Measurements from ENCODE around the gene RPH3AL. TPM values are rescaled to one million over a fixed set of nuclear protein-coding genes. Genes with fewer than 3 reads are reported as not detected.
A peak's percentile ranks its signal among the peaks of the same experiment; 100 is the strongest.

The RPH3AL gene
- total and polyA plus RNA-seq, 11 donors: 2.8 to 9.4 (median 6.3) TPM

DNA sequence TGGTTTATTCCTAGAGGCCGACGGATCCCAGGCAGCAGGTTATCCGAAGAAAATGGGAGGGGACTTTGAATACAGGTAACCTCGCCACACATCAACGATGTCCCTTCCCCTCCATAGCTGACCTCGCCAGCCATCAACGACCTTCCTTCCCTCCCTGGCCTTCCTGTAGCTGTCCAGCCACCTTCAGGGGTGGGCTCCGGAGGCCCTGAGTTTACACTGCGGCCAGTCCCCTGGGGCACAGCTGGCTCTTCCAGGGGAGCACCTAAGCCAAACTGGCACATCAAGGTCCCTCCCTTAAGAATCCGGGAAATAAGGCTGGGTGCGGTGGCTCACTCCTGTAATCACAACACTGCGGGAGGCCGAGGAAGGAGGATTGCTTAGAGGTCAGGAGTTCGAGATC is 10.1 kb upstream of the RPH3AL start:
- intact Hi-C loops (cut with DNase I): no loop called here
- TF ChIP-seq POLR2A (IDR thresholded peaks at IDR 0.05): no peak
- TF ChIP-seq, protein P1, sequence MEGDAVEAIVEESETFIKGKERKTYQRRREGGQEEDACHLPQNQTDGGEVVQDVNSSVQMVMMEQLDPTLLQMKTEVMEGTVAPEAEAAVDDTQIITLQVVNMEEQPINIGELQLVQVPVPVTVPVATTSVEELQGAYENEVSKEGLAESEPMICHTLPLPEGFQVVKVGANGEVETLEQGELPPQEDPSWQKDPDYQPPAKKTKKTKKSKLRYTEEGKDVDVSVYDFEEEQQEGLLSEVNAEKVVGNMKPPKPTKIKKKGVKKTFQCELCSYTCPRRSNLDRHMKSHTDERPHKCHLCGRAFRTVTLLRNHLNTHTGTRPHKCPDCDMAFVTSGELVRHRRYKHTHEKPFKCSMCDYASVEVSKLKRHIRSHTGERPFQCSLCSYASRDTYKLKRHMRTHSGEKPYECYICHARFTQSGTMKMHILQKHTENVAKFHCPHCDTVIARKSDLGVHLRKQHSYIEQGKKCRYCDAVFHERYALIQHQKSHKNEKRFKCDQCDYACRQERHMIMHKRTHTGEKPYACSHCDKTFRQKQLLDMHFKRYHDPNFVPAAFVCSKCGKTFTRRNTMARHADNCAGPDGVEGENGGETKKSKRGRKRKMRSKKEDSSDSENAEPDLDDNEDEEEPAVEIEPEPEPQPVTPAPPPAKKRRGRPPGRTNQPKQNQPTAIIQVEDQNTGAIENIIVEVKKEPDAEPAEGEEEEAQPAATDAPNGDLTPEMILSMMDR (IDR thresholded peaks at IDR 0.05): no peak
- WGBS, 4 donors: 93 to 97% (median 95%) methylated on average over 13 to 14 of the region's 14 CpGs
- no peak overlapping the region for H3K4me3 ChIP-seq
- no peak overlapping the region for H3K27ac ChIP-seq
- ATAC-seq: no peak
- peak in 1 of 5 donors; percentile 30 for DNase-seq
- H3K27me3 ChIP-seq: no peaks in the 10 kb centered on the region
- peaks cover 0 to 6% (median 0%) of the 10 kb centered on the region in 12 donors for H3K4me1 ChIP-seq
- H3K9me3 ChIP-seq: peaks cover 0 to 2% (median 0%) of the 10 kb centered on the region in 12 donors
- no peaks in the 10 kb centered on the region for H3K36me3 ChIP-seq

DNA sequence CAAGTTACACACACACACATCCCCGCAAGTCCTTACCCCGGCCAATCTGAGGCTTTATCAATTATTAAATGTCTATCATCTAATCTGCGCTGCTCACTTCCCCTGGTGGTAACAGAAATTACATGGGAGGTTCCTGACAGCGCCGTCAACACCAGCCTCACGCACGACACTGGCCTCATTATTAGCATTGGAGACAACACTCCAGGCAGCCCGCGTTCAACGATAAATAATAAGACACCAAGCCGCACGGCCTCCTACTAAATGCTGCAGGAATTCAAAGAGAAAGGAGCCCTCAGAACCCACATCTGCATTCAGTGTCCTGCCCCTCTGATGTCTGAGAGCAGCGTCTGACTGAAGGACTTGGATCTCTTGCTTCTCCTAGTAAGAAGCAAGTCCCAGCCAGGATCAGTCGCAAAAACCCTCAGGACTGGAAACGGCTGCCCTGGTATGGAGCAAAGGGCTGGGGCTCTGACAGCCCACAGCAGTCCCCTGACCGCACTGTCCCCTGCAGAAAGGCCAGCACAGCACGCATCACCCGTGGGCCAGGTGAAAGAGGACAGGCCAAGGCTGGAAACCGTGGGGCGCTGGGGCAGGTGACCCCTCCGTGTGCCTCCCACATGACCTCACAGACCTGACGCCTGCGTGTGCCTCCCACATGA is 7.6 kb upstream of the RPH3AL start:
- Histone ChIP-seq H3K27ac (no peak overlapping the region), H3K4me1 (peaks cover 0 to 8% (median 0%) of the 10 kb centered on the region in 12 donors), H3K9me3 (no peaks in the 10 kb centered on the region), H3K4me3 (no peak overlapping the region), H3K27me3 (no peaks in the 10 kb centered on the region), H3K36me3 (no peaks in the 10 kb centered on the region)
- WGBS, 4 donors: 71 to 74% (median 72%) methylated on average over 18 to 23 of the region's 23 CpGs
- DNase-seq (peak in 1 of 5 donors; percentile 18), ATAC-seq (no peak)
- TF ChIP-seq, protein P1 (IDR thresholded peaks at IDR 0.05): no peak
- intact Hi-C loops (cut with DNase I): no loop called here

DNA sequence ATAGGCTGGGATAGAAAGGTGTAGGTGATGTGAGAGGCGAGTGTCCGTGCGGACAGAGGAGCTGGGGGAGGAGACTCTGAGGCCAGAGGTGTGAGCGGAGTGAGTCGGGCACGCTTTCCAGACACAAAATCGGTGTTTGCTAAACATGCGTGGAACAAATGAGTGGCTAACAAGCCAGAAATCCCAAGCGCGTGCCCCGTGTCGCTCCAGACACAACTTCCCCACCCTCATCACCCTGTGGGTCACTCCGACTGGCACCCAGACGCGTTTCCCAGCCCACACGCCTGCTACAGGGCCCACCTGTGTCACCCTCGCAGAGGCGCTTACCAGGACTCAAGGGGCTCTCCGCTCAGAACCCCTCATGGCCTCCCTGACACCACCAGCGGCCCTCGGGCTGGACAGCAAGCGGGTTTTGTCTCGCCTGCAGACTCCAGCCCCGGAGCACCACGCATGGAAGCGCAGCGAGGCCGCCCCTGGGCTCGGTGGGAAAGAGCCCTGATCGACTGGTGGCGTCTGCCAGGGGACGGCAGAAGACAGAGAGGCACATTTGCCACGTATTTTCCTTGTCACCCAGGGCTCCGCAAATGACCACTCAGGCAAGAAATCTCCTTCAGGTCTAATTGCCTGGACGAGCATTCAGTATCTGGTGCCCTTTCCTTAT is 6.0 kb upstream of the RPH3AL start:
- H3K4me3 ChIP-seq: no peak overlapping the region
- no peak for ATAC-seq
- WGBS, 4 donors: 89 to 92% (median 90%) methylated on average over 32 to 35 of the region's 35 CpGs
- H3K27me3 ChIP-seq: no peaks in the 10 kb centered on the region
- H3K27ac ChIP-seq: no peak overlapping the region
- TF ChIP-seq, protein P1 (IDR thresholded peaks at IDR 0.05): no peak
- TF ChIP-seq POLR2A (IDR thresholded peaks at IDR 0.05): no peak
- DNase-seq: peak in 1 of 5 donors; percentile 65
- peaks cover 0 to 8% (median 0%) of the 10 kb centered on the region in 12 donors for H3K4me1 ChIP-seq
- intact Hi-C loops (cut with DNase I): no loop called here
- H3K9me3 ChIP-seq: no peaks in the 10 kb centered on the region
- no peaks in the 10 kb centered on the region for H3K36me3 ChIP-seq

DNA sequence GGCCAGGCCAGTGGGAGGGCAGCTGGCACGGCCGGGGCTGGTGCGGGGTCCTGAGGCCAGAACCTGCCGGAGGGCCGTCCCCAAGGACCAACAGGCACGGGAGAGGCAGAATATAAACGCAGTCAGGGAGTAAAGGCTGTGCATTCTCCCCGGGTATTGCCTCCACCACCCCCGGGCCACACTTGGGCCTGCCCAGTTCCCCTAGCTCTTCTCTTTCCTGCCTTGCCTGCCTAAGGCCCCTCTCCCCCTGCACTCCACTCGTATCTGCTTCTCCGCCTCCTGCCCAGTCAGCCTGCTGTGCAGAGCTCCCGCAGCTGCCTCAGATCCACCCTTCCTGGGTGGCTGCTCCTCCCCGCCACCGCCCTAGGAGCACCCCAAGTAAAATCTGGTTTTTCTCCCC is 5.0 kb upstream of the RPH3AL start:
- WGBS, 4 donors: 62 to 65% (median 63%) methylated on average over 14 of the region's 14 CpGs
- peak in 1 of 5 donors; percentile 58 for DNase-seq
- TF ChIP-seq POLR2A (IDR thresholded peaks at IDR 0.05): no peak
- TF ChIP-seq, protein P1 (IDR thresholded peaks at IDR 0.05): no peak

More for the DNA sequence above, 5.0 kb upstream of the RPH3AL start:
- H3K9me3 ChIP-seq: no peaks in the 10 kb centered on the region
- intact Hi-C loops (cut with DNase I): no loop called here
- H3K4me1 ChIP-seq: peaks cover 0 to 16% (median 9%) of the 10 kb centered on the region in 12 donors
- H3K27me3 ChIP-seq: no peaks in the 10 kb centered on the region
- H3K36me3 ChIP-seq: no peaks in the 10 kb centered on the region
- H3K27ac ChIP-seq: no peak overlapping the region
- H3K4me3 ChIP-seq: no peak overlapping the region
- ATAC-seq: no peak
